PC-3 (cell line): Measurements from ENCODE around the gene G3BP2.

Experiments
- CTCF ChIP-seq: fragments of 300-600 bp; sonication (generic); conservative IDR thresholded peaks from 2 replicates; pipeline ENCODE4 v1.5.1; 2017; ENCODE audit warnings: antibody characterized with exemption, low read depth, mild to moderate bottlenecking, low read length
- EZH2phosphoT487 ChIP-seq: fragments of 300-600 bp; sonication (generic); IDR thresholded peaks from 2 replicates; pipeline ENCODE4 v1.6.1; 2018; ENCODE audit warnings: mild to moderate bottlenecking, antibody characterized with exemption, low read length, borderline replicate concordance

GRCh38 chr4:75683482-75684155 is 10.4 kb upstream of the G3BP2 start:
- TF ChIP-seq EZH2phosphoT487 = no peak
- TF ChIP-seq CTCF = no peak
